ENCODE results near the gene CBFA2T3. TPM values are rescaled to one million over a fixed set of nuclear protein-coding genes. Genes with fewer than 3 reads are reported as not detected.
"Not testable (repeated sequence)": the region's sequence is repeated elsewhere in the genome, so short reads cannot be mapped to it uniquely, and the experiment has no call there.

CBFA2T3 gene
- total RNA-seq, 4 donors from 2014 or later = 1.4 to 5.8 (median 1.5) TPM

- no peak for TF ChIP-seq EP300 (IDR thresholded peaks at IDR 0.05)
- TF ChIP-seq POLR2AphosphoS5 (IDR thresholded peaks at IDR 0.05) = no peak
- TF ChIP-seq POLR2A (IDR thresholded peaks at IDR 0.05) = no peak
- TF ChIP-seq CTCF (IDR thresholded peaks at IDR 0.05) = no peak
- H3K9me3 ChIP-seq = peaks cover 0 to 34% (median 0%) of the 10 kb centered on the region in 3 donors
- H3K4me3 ChIP-seq = no peak overlapping the region
- H3K27me3 ChIP-seq = peaks cover 86% of the 10 kb centered on the region
- H3K4me1 ChIP-seq = no peaks in the 10 kb centered on the region
- ATAC-seq = no peak
- no peaks in the 10 kb centered on the region for H3K36me3 ChIP-seq
- 34 to 40% methylated on average over 1 to 9 of the region's 47 CpGs for WGBS, 2 donors (ENCODE audit: low coverage in 1 of 2)
- H3K27ac ChIP-seq = no peak overlapping the region
Observed at GRCh38 chr16:89002851-89003830, 26.1 kb upstream of the CBFA2T3 start.

- not testable (repeated sequence) for H3K36me3 ChIP-seq, ATAC-seq, H3K4me3 ChIP-seq, H3K4me1 ChIP-seq, H3K27ac ChIP-seq
- Histone ChIP-seq H3K9me3 (peaks cover 0 to 45% (median 0%) of the 10 kb centered on the region in 3 donors), H3K27me3 (peaks cover 86% of the 10 kb centered on the region)
- no CpG with 5 or more reads among the region's 19 CpGs for WGBS, 2 donors (ENCODE audit: low coverage in 1 of 2)
Observed at GRCh38 chr16:89002081-89002480, 25.1 kb upstream of the CBFA2T3 start.

- TF ChIP-seq POLR2AphosphoS5 (IDR thresholded peaks at IDR 0.05) (no peak), POLR2A (IDR thresholded peaks at IDR 0.05) (no peak), EP300 (IDR thresholded peaks at IDR 0.05) (no peak), CTCF (IDR thresholded peaks at IDR 0.05) (no peak)
- no peaks in the 10 kb centered on the region for H3K36me3 ChIP-seq
- no peak overlapping the region for H3K4me3 ChIP-seq
- ATAC-seq = no peak
- H3K4me1 ChIP-seq = no peaks in the 10 kb centered on the region
- peaks cover 91% of the 10 kb centered on the region for H3K27me3 ChIP-seq
- H3K9me3 ChIP-seq = peaks cover 0 to 49% (median 0%) of the 10 kb centered on the region in 3 donors
- no peak overlapping the region for H3K27ac ChIP-seq
- 19 to 28% methylated on average over 5 to 12 of the region's 30 CpGs for WGBS, 2 donors (ENCODE audit: low coverage in 1 of 2)
Observed at GRCh38 chr16:89001117-89002027, 24.4 kb upstream of the CBFA2T3 start.

- Histone ChIP-seq H3K27ac (no peak overlapping the region), H3K4me1 (no peaks in the 10 kb centered on the region), H3K4me3 (no peak overlapping the region), H3K36me3 (no peaks in the 10 kb centered on the region), H3K9me3 (peaks cover 0 to 49% (median 0%) of the 10 kb centered on the region in 3 donors), H3K27me3 (peaks cover 91% of the 10 kb centered on the region)
- no peak for ATAC-seq
- TF ChIP-seq EP300 (IDR thresholded peaks at IDR 0.05) = no peak
- TF ChIP-seq CTCF (IDR thresholded peaks at IDR 0.05) = no peak
- no peak for TF ChIP-seq POLR2AphosphoS5 (IDR thresholded peaks at IDR 0.05)
- no peak for TF ChIP-seq POLR2A (IDR thresholded peaks at IDR 0.05)
- 72 to 87% methylated on average over 3 to 14 of the region's 36 CpGs for WGBS, 2 donors (ENCODE audit: low coverage in 1 of 2)
Observed at GRCh38 chr16:89000207-89000959, 23.4 kb upstream of the CBFA2T3 start.

All from gastroesophageal sphincter (tissue), 4 donors.